Measurements from ENCODE around the gene SCN2B.

- TF ChIP-seq CTCF (IDR thresholded peaks at IDR 0.05) = no peak
- TF ChIP-seq ZFX (IDR thresholded peaks at IDR 0.05; ENCODE audit: borderline replicate concordance) = no peak
Measured at GRCh38 chr11:118132385-118133151, 43.9 kb downstream of the SCN2B start.

All from 22Rv1 (cell line).